Measurements from ENCODE around the gene TIMM50.

DNA sequence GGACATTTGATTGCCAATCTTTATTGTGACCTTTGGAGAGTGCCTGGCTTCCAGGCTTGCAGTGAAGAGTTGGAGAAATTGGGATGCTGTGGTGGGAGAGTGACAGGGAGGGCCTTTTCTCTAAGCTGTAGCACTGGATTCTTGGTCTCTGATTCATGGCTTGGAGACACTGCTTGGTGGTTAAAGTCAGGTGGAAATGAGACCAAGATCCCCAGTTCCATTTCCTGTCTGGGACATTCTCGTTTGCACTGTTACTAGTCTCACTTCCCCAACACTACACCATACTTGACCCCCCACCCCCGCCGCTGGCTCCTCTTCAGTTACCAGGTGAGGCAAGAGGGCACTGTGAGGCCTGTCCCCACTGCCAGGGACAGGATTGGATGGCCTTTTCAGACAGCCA lies 32.4 kb upstream of the TIMM50 start:
- TF ChIP-seq POLR2AphosphoS5 (IDR thresholded peaks at IDR 0.05; ENCODE audit: low read depth, low read length) (no peak), PAX5 (IDR thresholded peaks at IDR 0.05; ENCODE audit: insufficient read depth, low read length, severe bottlenecking) (no peak), POLR2A (IDR thresholded peaks at IDR 0.05; ENCODE audit: low read depth, low read length) (no peak), TAF1 (IDR thresholded peaks at IDR 0.05; ENCODE audit: low read depth, low read length) (no peak), SPI1 (IDR thresholded peaks at IDR 0.05; ENCODE audit: low read depth, low read length) (peak; percentile 96), POU2F2 (IDR thresholded peaks at IDR 0.05; ENCODE audit: low read depth, low read length) (no peak)

All from GM12891 (cell line).